Measurements from ENCODE around the gene PRR15L.

- no peak for TF ChIP-seq CTCF (IDR thresholded peaks at IDR 0.05 in 4 of 5, conservative IDR thresholded peaks at IDR 0.05 in 1 of 5)
- TF ChIP-seq POLR2A (IDR thresholded peaks at IDR 0.05), result no peak
These were observed 40.1 kb downstream of the PRR15L start for GRCh38 chr17:47917581-47917980.
